ENCODE data around the gene FBXW9.

DNA sequence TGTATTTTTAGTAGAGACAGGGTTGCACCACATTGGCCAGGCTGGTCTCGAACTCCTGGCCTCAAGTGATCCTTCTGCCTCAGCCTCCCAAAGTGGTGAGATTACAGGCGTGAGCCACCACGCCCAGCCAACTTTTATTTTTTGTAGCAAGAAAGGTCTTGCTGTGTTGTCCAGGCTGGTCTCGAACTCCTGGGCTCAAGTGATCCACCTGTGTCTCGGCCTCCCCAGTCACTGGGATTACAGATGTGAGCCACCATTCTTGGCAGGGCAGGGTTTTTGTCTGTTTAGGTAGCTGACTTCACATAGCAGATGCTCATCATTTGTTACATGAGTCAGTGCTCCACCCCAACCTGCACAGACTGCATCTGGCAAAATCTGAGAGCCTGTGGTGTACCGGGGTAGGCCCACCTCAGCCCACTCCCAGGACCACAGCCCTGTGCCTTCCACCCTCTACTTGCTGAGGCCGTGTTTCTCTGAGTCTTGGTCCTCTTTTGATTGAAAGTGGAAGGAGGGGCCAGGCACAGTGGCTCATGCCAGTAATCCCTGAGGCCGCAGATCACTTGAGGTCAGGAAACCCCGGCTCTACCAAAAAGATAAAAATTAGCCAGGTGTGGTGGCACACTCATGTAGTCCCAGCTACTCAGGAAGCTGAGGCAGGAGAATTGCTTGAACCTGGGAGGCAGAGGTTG lies 31.5 kb upstream of the FBXW9 start:
- no peak for TF ChIP-seq SMC3 (IDR thresholded peaks at IDR 0.05; ENCODE audit: low read depth, low read length)
- TF ChIP-seq, protein P1, sequence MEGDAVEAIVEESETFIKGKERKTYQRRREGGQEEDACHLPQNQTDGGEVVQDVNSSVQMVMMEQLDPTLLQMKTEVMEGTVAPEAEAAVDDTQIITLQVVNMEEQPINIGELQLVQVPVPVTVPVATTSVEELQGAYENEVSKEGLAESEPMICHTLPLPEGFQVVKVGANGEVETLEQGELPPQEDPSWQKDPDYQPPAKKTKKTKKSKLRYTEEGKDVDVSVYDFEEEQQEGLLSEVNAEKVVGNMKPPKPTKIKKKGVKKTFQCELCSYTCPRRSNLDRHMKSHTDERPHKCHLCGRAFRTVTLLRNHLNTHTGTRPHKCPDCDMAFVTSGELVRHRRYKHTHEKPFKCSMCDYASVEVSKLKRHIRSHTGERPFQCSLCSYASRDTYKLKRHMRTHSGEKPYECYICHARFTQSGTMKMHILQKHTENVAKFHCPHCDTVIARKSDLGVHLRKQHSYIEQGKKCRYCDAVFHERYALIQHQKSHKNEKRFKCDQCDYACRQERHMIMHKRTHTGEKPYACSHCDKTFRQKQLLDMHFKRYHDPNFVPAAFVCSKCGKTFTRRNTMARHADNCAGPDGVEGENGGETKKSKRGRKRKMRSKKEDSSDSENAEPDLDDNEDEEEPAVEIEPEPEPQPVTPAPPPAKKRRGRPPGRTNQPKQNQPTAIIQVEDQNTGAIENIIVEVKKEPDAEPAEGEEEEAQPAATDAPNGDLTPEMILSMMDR (conservative IDR thresholded peaks at IDR 0.05; ENCODE audit: low read depth, low read length): no peak
- no peak for TF ChIP-seq POLR2A (IDR thresholded peaks at IDR 0.05; ENCODE audit: low read depth, low read length)

All from IMR-90 (cell line).